ENCODE measurements around the gene NOS1AP. TPM values are rescaled to one million over a fixed set of nuclear protein-coding genes. Genes with fewer than 3 reads are reported as not detected.

The NOS1AP gene
- total RNA-seq, 2 experiments from 2014 or later = 0.34 to 0.35 TPM

GRCh38 chr1:162139211-162139610 lies 69.7 kb downstream of the NOS1AP start:
- ChIA-PET POLR2A (no interaction called here), CTCF (no interaction called here)
- intact Hi-C loops (cut with DNase I, micrococcal nuclease) = no loop called here
- no peak for DNase-seq
- no peaks in the 10 kb centered on the region for H3K4me1 Mint-ChIP-seq
- H3K4me3 Mint-ChIP-seq = no peak overlapping the region
- no peaks in the 10 kb centered on the region for H3K9me3 Mint-ChIP-seq (ENCODE audit: low read depth)
- no peak for ATAC-seq
- H3K27me3 Mint-ChIP-seq = peaks cover 36% of the 10 kb centered on the region
- H3K36me3 Mint-ChIP-seq (ENCODE audit: low read depth) = no peaks in the 10 kb centered on the region
- H3K27ac Mint-ChIP-seq = no peak overlapping the region

GRCh38 chr1:162141281-162142054 lies 72.0 kb downstream of the NOS1AP start:
- no peaks in the 10 kb centered on the region for H3K9me3 Mint-ChIP-seq (ENCODE audit: low read depth)
- no peak overlapping the region for H3K4me3 Mint-ChIP-seq
- H3K36me3 Mint-ChIP-seq (ENCODE audit: low read depth) = no peaks in the 10 kb centered on the region
- CTCF ChIA-PET = interaction anchor here (0.7 kb wide), 1 partner anchor 49 kb away, joined by 3 read pairs; no protein-coding TSS in a partner anchor
- intact Hi-C loops (cut with DNase I, micrococcal nuclease) = no loop called here
- DNase-seq (no peak), ATAC-seq (no peak)
- peaks cover 29% of the 10 kb centered on the region for H3K27me3 Mint-ChIP-seq
- POLR2A ChIA-PET = no interaction called here
- H3K4me1 Mint-ChIP-seq = no peaks in the 10 kb centered on the region
- no peak overlapping the region for H3K27ac Mint-ChIP-seq

- no peak overlapping the region for H3K27ac Mint-ChIP-seq
- H3K27me3 Mint-ChIP-seq = peaks cover 25% of the 10 kb centered on the region
- CTCF ChIA-PET = no interaction called here
Measured at GRCh38 chr1:162142968-162143367, 73.5 kb downstream of the NOS1AP start.

GRCh38 chr1:162144268-162144667 lies 74.8 kb downstream of the NOS1AP start:
- Mint-ChIP-seq H3K9me3 (ENCODE audit: low read depth) (no peaks in the 10 kb centered on the region), H3K4me3 (no peak overlapping the region), H3K27ac (no peak overlapping the region), H3K4me1 (no peaks in the 10 kb centered on the region), H3K27me3 (peaks cover 20% of the 10 kb centered on the region), H3K36me3 (ENCODE audit: low read depth) (no peaks in the 10 kb centered on the region)
- ChIA-PET CTCF (no interaction called here), POLR2A (no interaction called here)
- intact Hi-C loops (cut with DNase I, micrococcal nuclease) = no loop called here
- ATAC-seq (no peak), DNase-seq (no peak)

More at GRCh38 chr1:162142968-162143367, 73.5 kb downstream of the NOS1AP start:
- H3K36me3 Mint-ChIP-seq (ENCODE audit: low read depth) = no peaks in the 10 kb centered on the region
- POLR2A ChIA-PET = no interaction called here
- intact Hi-C loops (cut with DNase I, micrococcal nuclease) = no loop called here
- ATAC-seq (no peak), DNase-seq (no peak)
- no peak overlapping the region for H3K4me3 Mint-ChIP-seq
- H3K9me3 Mint-ChIP-seq (ENCODE audit: low read depth) = no peaks in the 10 kb centered on the region
- H3K4me1 Mint-ChIP-seq = no peaks in the 10 kb centered on the region

- no peak overlapping the region for H3K27ac Mint-ChIP-seq
- intact Hi-C loops (cut with DNase I, micrococcal nuclease) = no loop called here
- no peaks in the 10 kb centered on the region for H3K4me1 Mint-ChIP-seq
- ATAC-seq (no peak), DNase-seq (no peak)
- CTCF ChIA-PET = no interaction called here
- H3K4me3 Mint-ChIP-seq = no peak overlapping the region
- H3K36me3 Mint-ChIP-seq (ENCODE audit: low read depth) = no peaks in the 10 kb centered on the region
- POLR2A ChIA-PET = no interaction called here
- no peaks in the 10 kb centered on the region for H3K9me3 Mint-ChIP-seq (ENCODE audit: low read depth)
- H3K27me3 Mint-ChIP-seq = peaks cover 19% of the 10 kb centered on the region
Measured at GRCh38 chr1:162144853-162145252, 75.4 kb downstream of the NOS1AP start.

- H3K27ac Mint-ChIP-seq = no peak overlapping the region
- H3K4me1 Mint-ChIP-seq = no peaks in the 10 kb centered on the region
- intact Hi-C loops (cut with DNase I, micrococcal nuclease) = no loop called here
- no peak for DNase-seq
- H3K4me3 Mint-ChIP-seq = no peak overlapping the region
- H3K27me3 Mint-ChIP-seq = peaks cover 20% of the 10 kb centered on the region
- no peaks in the 10 kb centered on the region for H3K9me3 Mint-ChIP-seq (ENCODE audit: low read depth)
- ATAC-seq = no peak
- CTCF ChIA-PET = interaction anchor here (2.1 kb wide), 1 partner anchor 11 kb away, joined by 7 read pairs; no protein-coding TSS in a partner anchor
- POLR2A ChIA-PET = no interaction called here
- no peaks in the 10 kb centered on the region for H3K36me3 Mint-ChIP-seq (ENCODE audit: low read depth)
Measured at GRCh38 chr1:162145280-162145965, 75.9 kb downstream of the NOS1AP start.

- Mint-ChIP-seq H3K4me3 (no peak overlapping the region), H3K4me1 (no peaks in the 10 kb centered on the region), H3K27me3 (peaks cover 22% of the 10 kb centered on the region), H3K27ac (no peak overlapping the region), H3K9me3 (ENCODE audit: low read depth) (no peaks in the 10 kb centered on the region), H3K36me3 (ENCODE audit: low read depth) (no peaks in the 10 kb centered on the region)
- no peak for DNase-seq
- intact Hi-C loops (cut with DNase I, micrococcal nuclease) = no loop called here
- ChIA-PET POLR2A (no interaction called here), CTCF (interaction anchor here (2.1 kb wide), 1 partner anchor 10 kb away, joined by 7 read pairs; no protein-coding TSS in a partner anchor)
- no peak for ATAC-seq
Measured at GRCh38 chr1:162145966-162146696, 76.6 kb downstream of the NOS1AP start.

GRCh38 chr1:162147760-162148159 lies 78.3 kb downstream of the NOS1AP start:
- POLR2A ChIA-PET = no interaction called here
- CTCF ChIA-PET = interaction anchor here (0.8 to 2.1 kb wide), 2 partner anchors 9 to 37 kb away, joined by 4 to 7 read pairs; no protein-coding TSS in a partner anchor
- H3K4me3 Mint-ChIP-seq = no peak overlapping the region
- no peak for DNase-seq
- H3K9me3 Mint-ChIP-seq (ENCODE audit: low read depth) = no peaks in the 10 kb centered on the region
- ATAC-seq = no peak
- intact Hi-C loops (cut with DNase I, micrococcal nuclease) = no loop called here
- no peaks in the 10 kb centered on the region for H3K36me3 Mint-ChIP-seq (ENCODE audit: low read depth)
- H3K27ac Mint-ChIP-seq = no peak overlapping the region
- H3K4me1 Mint-ChIP-seq = no peaks in the 10 kb centered on the region
- peaks cover 16% of the 10 kb centered on the region for H3K27me3 Mint-ChIP-seq

- DNase-seq = no peak
Measured at GRCh38 chr1:162150112-162150511, 80.6 kb downstream of the NOS1AP start.

GRCh38 chr1:162151900-162152829 lies 82.7 kb downstream of the NOS1AP start:
- DNase-seq = peak; percentile 9
- POLR2A ChIA-PET = no interaction called here
- intact Hi-C loops (cut with DNase I, micrococcal nuclease) = no loop called here
- Mint-ChIP-seq H3K4me3 (no peak overlapping the region), H3K9me3 (ENCODE audit: low read depth) (no peaks in the 10 kb centered on the region), H3K36me3 (ENCODE audit: low read depth) (no peaks in the 10 kb centered on the region), H3K27me3 (peaks cover 7% of the 10 kb centered on the region), H3K27ac (no peak overlapping the region), H3K4me1 (no peaks in the 10 kb centered on the region)
- peak; percentile 39 for ATAC-seq
- CTCF ChIA-PET = no interaction called here

More at GRCh38 chr1:162150112-162150511, 80.6 kb downstream of the NOS1AP start:
- Mint-ChIP-seq H3K27me3 (peaks cover 10% of the 10 kb centered on the region), H3K27ac (no peak overlapping the region), H3K36me3 (ENCODE audit: low read depth) (no peaks in the 10 kb centered on the region), H3K4me3 (no peak overlapping the region), H3K4me1 (no peaks in the 10 kb centered on the region), H3K9me3 (ENCODE audit: low read depth) (no peaks in the 10 kb centered on the region)
- ATAC-seq = no peak
- intact Hi-C loops (cut with DNase I, micrococcal nuclease) = no loop called here
- ChIA-PET CTCF (interaction anchor here (0.6 kb wide), 1 partner anchor 10 kb away, joined by 3 read pairs; no protein-coding TSS in a partner anchor), POLR2A (no interaction called here)

- no peaks in the 10 kb centered on the region for H3K9me3 Mint-ChIP-seq (ENCODE audit: low read depth)
- intact Hi-C loops (cut with DNase I, micrococcal nuclease) = no loop called here
- H3K27me3 Mint-ChIP-seq = peaks cover 7% of the 10 kb centered on the region
- H3K4me3 Mint-ChIP-seq = no peak overlapping the region
- ChIA-PET POLR2A (no interaction called here), CTCF (no interaction called here)
- no peaks in the 10 kb centered on the region for H3K4me1 Mint-ChIP-seq
- no peak for DNase-seq
- no peak overlapping the region for H3K27ac Mint-ChIP-seq
- ATAC-seq = no peak
- H3K36me3 Mint-ChIP-seq (ENCODE audit: low read depth) = no peaks in the 10 kb centered on the region
Measured at GRCh38 chr1:162153374-162153773, 83.9 kb downstream of the NOS1AP start.
